ENCODE measurements around the gene ARHGEF19. TPM values are rescaled to one million over a fixed set of nuclear protein-coding genes. Genes with fewer than 3 reads are reported as not detected.
A peak's percentile ranks its signal among the peaks of the same experiment; 100 is the strongest.

ARHGEF19 gene
- total and polyA plus RNA-seq, 9 of the 15 experiments (the other 6 are each of a cell fraction or from before 2014, with no cell fraction given): 0.73 to 21.0 (median 5.2) TPM

- TF ChIP-seq ZNF586 (CRISPR knock-in tag; conservative IDR thresholded peaks at IDR 0.05) (no peak), SMARCA5 (IDR thresholded peaks at IDR 0.05) (peak; percentile 79; the same call in 1 of the 2 replicates), PTBP1 (IDR thresholded peaks at IDR 0.05; ENCODE audit: low read depth, low read length) (0 out of 2 replicates have a peak, but pooled peaks have one; percentile 73), ETS1 (conservative IDR thresholded peaks at IDR 0.05; ENCODE audit: control insufficient read depth, low read depth, low read length) (no peak), HDAC8 (tag; IDR thresholded peaks at IDR 0.05) (peak; percentile 38; the same call in 1 of the 2 replicates), HNRNPUL1 (IDR thresholded peaks at IDR 0.05; ENCODE audit: low read length) (no peak), DMBX1 (CRISPR knock-in tag; IDR thresholded peaks at IDR 0.05; ENCODE audit: borderline replicate concordance) (0 out of 2 replicates have a peak, but pooled peaks have one; percentile 16), NEUROD1 (IDR thresholded peaks at IDR 0.05; ENCODE audit: borderline replicate concordance, low read depth, low read length, partially characterized antibody) (peak; percentile 58), DIDO1 (tag; IDR thresholded peaks at IDR 0.05; ENCODE audit: low read depth) (no peak), ZZZ3 (IDR thresholded peaks at IDR 0.05) (no peak), PHF8 (IDR thresholded peaks at IDR 0.05; ENCODE audit: borderline replicate concordance, low read length) (0 out of 2 replicates have a peak, but pooled peaks have one; percentile 14), CSDE1 (IDR thresholded peaks at IDR 0.05) (0 out of 4 replicates have a peak, but pooled peaks of 1 of the 2 experiments have one; percentile 14), NR4A1 (CRISPR knock-in tag; IDR thresholded peaks at IDR 0.05) (no peak), NR4A1 (tag; IDR thresholded peaks at IDR 0.05) (no peak), CC2D1A (IDR thresholded peaks at IDR 0.05) (no peak), SMAD4 (CRISPR knock-in tag; conservative IDR thresholded peaks at IDR 0.05) (peak; percentile 59; the same call in 1 of the 2 replicates), ARNT (IDR thresholded peaks at IDR 0.05) (peak; percentile 33 to 50; a peak in 1 of 4 replicates), KLF10 (CRISPR knock-in tag; IDR thresholded peaks at IDR 0.05) (no peak), HDAC1 (IDR thresholded peaks at IDR 0.05) (peak in 1 of 2 experiments; percentile 66; a peak in 1 of 4 replicates), ZNF24 (IDR thresholded peaks at IDR 0.05) (0 out of 2 replicates have a peak, but pooled peaks have one; percentile 35), GABPA (tag; conservative IDR thresholded peaks at IDR 0.05; ENCODE audit: low read depth) (no peak)
These were observed 48.0 kb downstream of the ARHGEF19 start (continued) for GRCh38 chr1:16164213-16165072.

Data from K562 (cell line).